Endothelial cell (in vitro differentiated cells): ENCODE data around the gene OR4K5. TPM values are rescaled to one million over a fixed set of nuclear protein-coding genes. Genes with fewer than 3 reads are reported as not detected.
"Not testable (repeated sequence)": the region's sequence is repeated elsewhere in the genome, so short reads cannot be mapped to it uniquely, and the experiment has no call there.

Source experiments
- DNase-seq: peaks from one replicate; pipeline ENCODE4 v3.0.0; 2021; ENCODE audit warnings: low spot score
- H3K27ac Mint-ChIP-seq: one replicate; pipeline ENCODE4 v1.8.0; 2021; ENCODE audit warnings: mixed read lengths, inconsistent platforms; ENCODE audit not compliant: unreplicated experiment
- H3K27me3 Mint-ChIP-seq: one replicate; pipeline ENCODE4 v1.8.0; 2021; ENCODE audit warnings: mild to moderate bottlenecking, moderate library complexity, mixed read lengths, inconsistent platforms; ENCODE audit not compliant: unreplicated experiment
- H3K36me3 Mint-ChIP-seq: one replicate; pipeline ENCODE4 v1.8.0; 2021; ENCODE audit warnings: mild to moderate bottlenecking, low read depth, mixed read lengths, inconsistent platforms; ENCODE audit not compliant: unreplicated experiment
- H3K4me1 Mint-ChIP-seq: one replicate; pipeline ENCODE4 v1.8.0; 2021; ENCODE audit warnings: mild to moderate bottlenecking, mixed read lengths, inconsistent platforms; ENCODE audit not compliant: unreplicated experiment
- H3K4me3 Mint-ChIP-seq: one replicate; pipeline ENCODE4 v1.8.0; 2021; ENCODE audit warnings: mild to moderate bottlenecking, mixed read lengths, inconsistent platforms; ENCODE audit not compliant: unreplicated experiment
- H3K9me3 Mint-ChIP-seq: one replicate; pipeline ENCODE4 v1.8.0; 2021; ENCODE audit warnings: mixed read lengths, inconsistent platforms; ENCODE audit not compliant: unreplicated experiment
- total RNA-seq: library from RNA; stranded (reverse); fragmentation: NEBNext Ultra II Directional; extraction: Animal tissue kit (Norgen Biotek cat#: 25700); gene quantifications from one replicate; pipeline ENCODE4 v1.2.1, GENCODE V29; 2021; ENCODE audit not compliant: unreplicated experiment
- TF ChIP-seq, protein P1 (sequence below): fragments of 200-600 bp; sonication (generic); IDR thresholded peaks from one replicate; pipeline ENCODE4 v1.5.0; 2021; ENCODE audit warnings: antibody characterized with exemption; ENCODE audit not compliant: unreplicated experiment

The OR4K5 gene
- total RNA-seq, 1 donor from 2014 or later = not detected

DNA sequence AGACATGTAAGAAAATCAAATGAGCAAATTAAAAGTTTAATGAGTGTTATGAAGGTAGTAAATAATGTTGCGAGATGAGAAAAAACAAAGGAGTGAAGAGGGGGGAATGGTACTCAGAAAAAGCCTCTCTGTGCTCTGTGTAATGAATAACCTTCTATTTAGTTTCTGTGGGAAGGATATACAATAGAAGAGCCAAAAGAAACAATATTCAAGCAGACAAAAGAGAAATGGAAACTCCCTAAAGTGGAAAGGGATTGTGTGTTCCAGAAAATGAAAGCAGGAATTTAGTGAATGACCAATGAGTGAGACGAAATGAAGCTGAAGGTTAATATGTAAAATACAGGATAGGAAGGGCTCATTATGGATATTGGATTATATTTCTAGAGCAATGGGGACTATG is 28.8 kb downstream of the OR4K5 start:
- Mint-ChIP-seq H3K27me3 (peaks cover 3% of the 10 kb centered on the region), H3K9me3 (peaks cover 16% of the 10 kb centered on the region), H3K36me3 (no peaks in the 10 kb centered on the region), H3K27ac (no peak overlapping the region), H3K4me3 (no peak overlapping the region), H3K4me1 (no peaks in the 10 kb centered on the region)
- DNase-seq = no peak
- TF ChIP-seq, protein P1, sequence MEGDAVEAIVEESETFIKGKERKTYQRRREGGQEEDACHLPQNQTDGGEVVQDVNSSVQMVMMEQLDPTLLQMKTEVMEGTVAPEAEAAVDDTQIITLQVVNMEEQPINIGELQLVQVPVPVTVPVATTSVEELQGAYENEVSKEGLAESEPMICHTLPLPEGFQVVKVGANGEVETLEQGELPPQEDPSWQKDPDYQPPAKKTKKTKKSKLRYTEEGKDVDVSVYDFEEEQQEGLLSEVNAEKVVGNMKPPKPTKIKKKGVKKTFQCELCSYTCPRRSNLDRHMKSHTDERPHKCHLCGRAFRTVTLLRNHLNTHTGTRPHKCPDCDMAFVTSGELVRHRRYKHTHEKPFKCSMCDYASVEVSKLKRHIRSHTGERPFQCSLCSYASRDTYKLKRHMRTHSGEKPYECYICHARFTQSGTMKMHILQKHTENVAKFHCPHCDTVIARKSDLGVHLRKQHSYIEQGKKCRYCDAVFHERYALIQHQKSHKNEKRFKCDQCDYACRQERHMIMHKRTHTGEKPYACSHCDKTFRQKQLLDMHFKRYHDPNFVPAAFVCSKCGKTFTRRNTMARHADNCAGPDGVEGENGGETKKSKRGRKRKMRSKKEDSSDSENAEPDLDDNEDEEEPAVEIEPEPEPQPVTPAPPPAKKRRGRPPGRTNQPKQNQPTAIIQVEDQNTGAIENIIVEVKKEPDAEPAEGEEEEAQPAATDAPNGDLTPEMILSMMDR = no peak

DNA sequence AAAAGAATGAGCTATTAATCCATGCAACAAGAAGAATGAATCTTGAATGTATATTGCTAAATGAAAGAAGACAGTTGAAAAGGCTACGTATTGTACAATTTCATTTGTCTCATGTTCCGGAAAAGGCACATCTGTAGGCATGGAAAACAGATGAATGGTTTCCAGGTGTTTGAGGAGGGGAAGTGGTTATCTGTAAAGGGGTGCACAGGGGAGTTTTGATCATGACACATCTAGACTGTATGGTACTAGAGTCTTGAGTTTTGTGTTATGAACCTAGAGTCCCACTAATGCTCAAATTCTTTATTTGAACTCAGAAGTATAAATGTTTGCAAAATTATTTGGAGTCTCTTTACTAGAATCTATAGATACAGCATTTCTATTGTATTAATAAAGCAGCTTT is 49.3 kb downstream of the OR4K5 start:
- H3K36me3 Mint-ChIP-seq, H3K27me3 Mint-ChIP-seq, H3K4me1 Mint-ChIP-seq, H3K27ac Mint-ChIP-seq, H3K4me3 Mint-ChIP-seq, DNase-seq: not testable (repeated sequence)
- peaks cover 12% of the 10 kb centered on the region for H3K9me3 Mint-ChIP-seq

Other genes with a start within 250 kb of the OR4K5 start
- gene OR11H2, start 206.7 kb upstream of the OR4K5 start, total RNA-seq = not detected
- not detected for gene OR4Q3, start 177.0 kb upstream of the OR4K5 start, total RNA-seq
- not detected for gene OR4M1, start 147.1 kb upstream of the OR4K5 start, total RNA-seq
- gene OR4N2, start 116.8 kb upstream of the OR4K5 start, total RNA-seq = not detected
- gene OR4K2, start 45.5 kb upstream of the OR4K5 start, total RNA-seq = not detected
- not detected for gene OR4K1, start 10.3 kb downstream of the OR4K5 start, total RNA-seq
- not detected for gene OR4K15, start 55.0 kb downstream of the OR4K5 start, total RNA-seq
- gene OR4Q2, start 81.6 kb downstream of the OR4K5 start, total RNA-seq = not detected
- gene OR4K14, start 98.7 kb downstream of the OR4K5 start, total RNA-seq = not detected
- gene OR4K13, start 115.4 kb downstream of the OR4K5 start, total RNA-seq = not detected
- gene OR4L1, start 139.4 kb downstream of the OR4K5 start, total RNA-seq = not detected
- gene OR4K17, start 190.1 kb downstream of the OR4K5 start, total RNA-seq = not detected
- gene OR4N5, start 218.2 kb downstream of the OR4K5 start, total RNA-seq = not detected